Nucleus accumbens (tissue), 56 donors: ENCODE measurements around the gene APBB2.

Source experiments
- DNase-seq, 56 donors: peaks; one replicate each; lab custom pipeline; 2025; lab: John Stamatoyannopoulos, UW

The APBB2 gene

GRCh38 chr4:41142376-41143310 lies 71.7 kb downstream of the APBB2 start:
- no peak for DNase-seq

DNA sequence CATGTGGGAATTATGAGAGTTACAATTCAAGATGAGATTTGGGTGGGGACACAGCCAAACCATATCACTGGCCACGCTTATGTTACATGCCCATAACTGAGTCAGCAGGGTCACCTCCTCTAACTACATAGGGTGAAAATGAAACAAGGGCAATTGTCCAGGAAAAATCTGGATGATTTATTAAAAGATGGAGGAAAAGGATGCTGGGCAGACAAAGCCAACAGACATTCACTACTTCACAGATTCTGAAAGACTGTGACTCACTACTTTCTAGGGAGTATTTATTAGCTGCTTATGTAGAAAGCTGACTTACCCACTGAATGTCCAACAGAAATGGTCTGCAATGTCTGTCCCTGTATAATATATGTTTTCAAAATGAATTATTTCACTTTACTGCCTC lies 72.4 kb downstream of the APBB2 start:
- no peak for DNase-seq

- no peak for DNase-seq
These were observed 73.9 kb downstream of the APBB2 start for GRCh38 chr4:41140410-41140809.

DNA sequence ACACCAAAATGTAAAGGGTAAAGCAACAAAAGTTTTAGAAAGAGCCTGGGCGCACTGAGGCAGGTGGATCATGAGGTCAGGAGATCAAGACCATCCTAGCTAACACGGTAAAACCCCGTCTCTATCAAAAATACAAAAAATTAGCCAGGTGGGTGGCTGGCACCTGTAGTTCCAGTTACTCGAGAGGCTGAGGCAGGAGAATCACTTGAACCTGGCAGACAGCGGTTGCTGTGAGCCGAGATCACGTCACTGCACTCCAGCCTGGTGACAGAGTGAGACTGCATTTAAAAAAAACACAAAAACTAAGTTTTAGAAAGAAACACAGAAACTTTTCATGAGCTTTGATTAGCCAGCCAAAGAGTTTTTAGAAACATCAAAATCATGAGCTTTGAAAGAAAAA lies 76.5 kb downstream of the APBB2 start:
- no peak for DNase-seq

DNA sequence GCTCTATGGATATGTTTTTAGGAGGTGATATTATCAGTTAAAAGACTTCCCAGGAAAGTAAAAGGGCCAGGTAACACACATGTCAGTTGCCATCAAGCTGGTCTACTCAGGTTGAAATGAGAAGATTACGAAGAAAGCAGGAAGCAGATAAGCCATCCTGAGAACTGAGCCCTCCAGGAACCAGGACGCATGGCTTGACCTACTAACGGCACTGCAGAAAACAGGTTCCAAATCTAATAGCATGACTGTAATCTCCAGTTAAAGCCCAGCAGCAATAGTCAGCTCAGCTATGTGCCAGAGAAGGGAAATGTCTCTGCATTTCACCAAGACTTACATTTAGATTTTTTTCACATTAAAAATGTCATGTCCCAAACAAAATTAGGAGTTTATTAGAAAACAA lies 77.9 kb downstream of the APBB2 start:
- DNase-seq = no peak

GRCh38 chr4:41135801-41136200 lies 78.5 kb downstream of the APBB2 start:
- no peak for DNase-seq

- no peak for DNase-seq
These were observed 79.8 kb downstream of the APBB2 start for GRCh38 chr4:41134581-41134980.

DNA sequence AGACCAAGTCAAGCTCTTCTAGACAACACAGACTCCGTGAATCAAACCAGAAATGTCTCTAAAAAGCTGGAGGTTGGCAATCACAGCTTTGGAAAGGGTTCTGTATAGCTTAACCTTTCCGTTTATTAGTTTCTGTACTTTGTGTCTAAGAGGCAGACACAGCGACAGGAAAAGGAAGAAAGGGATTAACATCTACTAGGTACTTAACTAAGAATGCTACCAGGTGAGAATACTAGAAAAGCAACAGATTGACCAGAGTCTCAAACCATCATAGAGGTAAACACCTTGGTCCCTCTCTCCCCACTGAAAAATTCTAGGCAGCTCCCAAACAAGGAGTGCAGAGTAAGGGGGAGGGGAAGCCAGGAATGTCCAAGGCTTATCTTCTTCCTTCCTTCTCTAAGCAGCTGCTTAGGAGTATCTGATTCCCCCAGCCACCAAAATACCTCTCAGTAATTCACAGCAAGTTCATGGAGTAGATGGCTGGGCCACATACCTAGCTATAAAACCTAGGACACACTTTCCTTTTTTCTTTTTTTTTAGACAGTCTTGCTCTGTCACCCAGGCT lies 80.8 kb downstream of the APBB2 start:
- no peak for DNase-seq

DNA sequence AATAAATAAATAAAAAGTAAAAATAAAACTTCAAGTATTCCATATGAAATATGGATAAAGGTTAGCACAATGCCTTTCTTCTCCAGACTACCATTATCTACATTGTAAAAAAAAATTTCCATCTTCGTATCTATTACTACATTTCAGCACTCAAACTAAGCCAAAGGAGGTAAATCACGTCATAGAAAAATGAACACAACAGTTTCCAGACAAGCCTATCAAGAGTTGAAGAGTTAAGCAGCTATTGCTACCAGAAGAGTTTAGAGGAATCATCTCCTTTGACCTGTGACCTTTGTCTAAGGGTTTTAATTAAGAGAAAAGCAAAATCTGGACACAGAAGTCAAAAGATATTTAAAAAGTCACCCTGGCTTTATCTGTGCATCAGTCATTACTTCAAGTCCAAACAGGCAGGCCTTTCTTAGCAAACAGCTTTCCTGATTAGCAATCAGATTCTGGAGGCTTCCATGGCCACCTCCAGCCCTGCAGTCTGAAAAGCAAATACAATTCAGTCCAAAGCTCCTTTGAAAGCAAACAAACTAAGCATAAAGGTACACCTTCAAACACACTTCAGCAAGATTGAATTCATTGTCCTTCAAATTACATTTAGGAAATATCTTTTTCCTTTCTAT lies 82.2 kb downstream of the APBB2 start:
- DNase-seq = no peak

- no peak for DNase-seq
These were observed 84.4 kb downstream of the APBB2 start for GRCh38 chr4:41129936-41130440.

GRCh38 chr4:41129128-41129754 lies 85.1 kb downstream of the APBB2 start:
- no peak for DNase-seq

DNA sequence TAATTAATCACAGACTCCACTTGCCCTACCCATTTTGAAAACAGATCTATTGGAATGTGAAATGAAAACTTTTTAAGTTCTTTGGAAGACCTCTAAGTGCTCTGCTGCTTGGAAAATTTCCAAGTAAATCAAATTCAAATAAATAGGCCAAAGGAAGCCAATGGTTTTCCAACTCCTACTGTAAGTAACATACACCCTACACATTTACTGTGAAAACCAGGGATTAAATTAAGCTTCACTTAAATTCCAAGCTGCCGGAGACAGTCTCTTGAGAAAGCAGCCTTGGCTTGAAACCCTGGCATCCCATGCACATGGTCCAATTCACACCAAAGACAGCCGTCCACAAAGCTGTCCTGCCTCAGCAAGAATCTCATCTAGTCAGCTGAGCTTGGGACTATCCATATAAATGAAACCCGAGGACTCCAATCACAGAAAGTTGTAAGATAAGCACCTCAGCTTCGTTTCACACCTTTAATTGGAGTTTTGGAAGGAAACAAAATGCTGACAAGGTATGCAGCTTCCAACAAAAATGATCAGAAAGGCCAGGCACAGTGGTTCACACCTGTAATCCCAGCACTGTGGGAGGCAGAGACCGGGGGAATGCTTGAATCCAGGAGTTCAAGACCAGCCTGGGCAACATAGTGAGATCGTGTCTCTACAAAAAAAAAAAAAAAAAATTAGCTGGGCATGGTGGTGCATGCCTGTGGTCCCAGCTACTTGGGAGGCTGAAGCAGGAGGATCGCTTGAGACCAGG lies 88.6 kb downstream of the APBB2 start:
- no peak for DNase-seq

- no peak for DNase-seq
These were observed 89.3 kb downstream of the APBB2 start for GRCh38 chr4:41124916-41125548.

DNA sequence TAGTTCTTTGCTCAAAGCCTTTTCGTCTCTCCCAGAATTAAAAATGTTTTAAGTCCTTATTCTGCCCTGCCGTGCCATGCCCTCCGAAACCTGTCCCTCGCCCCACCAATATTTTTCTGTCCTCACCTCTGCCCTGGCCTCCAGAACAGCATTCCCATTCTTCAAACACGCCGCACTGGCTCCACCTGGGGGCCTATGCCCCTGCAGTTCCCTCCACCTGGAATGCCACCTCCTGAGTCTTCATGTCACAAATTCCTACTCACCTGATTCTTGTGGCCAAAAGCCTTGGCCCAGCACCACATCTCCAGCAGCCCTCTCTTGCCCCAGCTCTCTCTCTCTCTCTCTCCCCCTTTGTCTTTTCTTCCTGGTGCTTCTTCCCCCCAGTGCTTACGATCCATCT lies 91.6 kb downstream of the APBB2 start:
- DNase-seq = no peak

GRCh38 chr4:41122309-41122708 lies 92.0 kb downstream of the APBB2 start:
- DNase-seq = no peak

- DNase-seq = no peak
These were observed 92.4 kb downstream of the APBB2 start for GRCh38 chr4:41121906-41122305.

DNA sequence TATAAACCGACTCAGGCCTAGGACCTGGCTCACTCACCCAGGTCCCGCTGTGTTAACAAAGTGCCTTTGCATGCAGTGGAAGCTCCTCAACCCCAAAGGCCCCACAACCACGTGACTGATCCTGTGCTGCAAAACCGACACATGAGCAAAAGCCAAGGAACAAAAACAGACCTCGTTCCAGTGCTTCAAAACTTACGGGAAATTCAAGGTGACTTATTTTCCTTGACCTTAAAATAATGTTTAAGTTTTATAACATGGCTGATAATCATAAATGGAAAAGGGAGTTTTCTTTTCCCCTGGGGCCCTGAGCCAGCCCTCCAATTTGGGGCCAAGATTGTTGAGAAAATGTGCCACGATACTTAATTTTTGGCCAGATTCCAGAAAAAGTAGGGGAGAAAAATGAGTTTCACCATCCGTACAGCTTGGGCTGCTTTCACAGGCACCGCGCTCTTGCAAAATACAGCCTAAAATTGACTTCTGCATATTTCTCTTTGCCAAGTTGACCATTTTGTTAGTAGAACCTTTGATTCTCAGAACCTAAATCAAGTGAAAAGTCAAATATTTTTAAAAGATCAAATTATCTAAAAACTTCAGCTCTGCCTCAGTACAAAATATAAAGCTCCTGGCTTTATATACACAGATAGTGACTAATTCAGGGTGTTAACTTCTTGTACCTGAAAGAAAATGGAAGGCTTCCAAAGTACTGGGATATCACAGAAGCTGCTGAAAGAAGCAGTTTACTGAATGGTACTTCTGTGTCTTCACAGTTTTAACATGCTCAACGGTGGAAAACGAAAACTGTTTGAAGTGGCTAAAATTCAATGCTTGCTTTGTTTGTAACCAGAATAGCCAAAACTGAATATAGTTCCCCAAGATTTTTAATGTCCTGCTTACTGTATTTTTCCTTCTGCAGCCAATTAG lies 93.8 kb downstream of the APBB2 start:
- peak in 37 of 56 donors; percentile 7 to 75 (median 31) for DNase-seq

DNA sequence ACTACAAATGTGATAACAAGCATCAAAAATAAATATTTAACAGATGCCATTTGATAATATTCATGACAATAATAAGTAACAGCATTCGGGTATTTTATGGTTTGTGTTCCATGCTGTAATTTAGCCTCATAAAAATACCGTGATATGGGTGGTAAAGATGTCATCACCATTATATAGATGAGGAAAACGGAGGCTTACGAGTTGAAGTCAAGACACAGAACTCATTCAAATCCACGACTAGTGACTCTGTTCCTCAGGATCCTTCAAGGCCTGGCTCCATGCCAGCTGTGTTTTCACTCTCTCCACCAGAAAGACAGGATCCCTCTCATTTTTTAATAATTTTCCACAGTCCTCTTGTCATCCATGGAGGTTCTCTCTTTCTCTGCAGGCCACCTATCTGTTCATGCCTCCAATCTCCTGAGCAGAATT lies 94.5 kb downstream of the APBB2 start:
- DNase-seq = peak in 4 of 56 donors; percentile 32 to 56 (median 53)

DNA sequence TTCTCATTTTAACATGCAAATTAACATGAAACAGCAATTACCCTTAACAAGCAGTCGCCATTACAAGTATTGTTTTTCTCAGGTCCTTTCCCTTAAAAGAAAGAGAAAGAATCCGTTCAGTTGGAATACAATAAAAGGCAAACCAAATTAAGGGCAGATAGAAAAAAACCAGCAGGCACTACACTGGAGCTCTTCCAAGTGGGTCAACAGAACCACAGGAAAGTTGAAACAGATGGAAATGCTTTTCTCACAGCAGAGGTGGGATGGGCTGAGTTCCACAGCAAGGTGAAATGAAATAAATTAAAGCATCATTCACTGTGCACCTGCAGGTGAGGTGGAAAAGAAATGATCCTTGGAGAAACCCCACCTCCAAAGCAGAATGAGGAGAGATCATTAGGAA lies 102.6 kb downstream of the APBB2 start:
- DNase-seq = no peak
